ENCODE measurements around the gene WBP2NL. TPM values are rescaled to one million over a fixed set of nuclear protein-coding genes. Genes with fewer than 3 reads are reported as not detected.
"Not testable (repeated sequence)": the region's sequence is repeated elsewhere in the genome, so short reads cannot be mapped to it uniquely, and the experiment has no call there.

WBP2NL gene, protein sequence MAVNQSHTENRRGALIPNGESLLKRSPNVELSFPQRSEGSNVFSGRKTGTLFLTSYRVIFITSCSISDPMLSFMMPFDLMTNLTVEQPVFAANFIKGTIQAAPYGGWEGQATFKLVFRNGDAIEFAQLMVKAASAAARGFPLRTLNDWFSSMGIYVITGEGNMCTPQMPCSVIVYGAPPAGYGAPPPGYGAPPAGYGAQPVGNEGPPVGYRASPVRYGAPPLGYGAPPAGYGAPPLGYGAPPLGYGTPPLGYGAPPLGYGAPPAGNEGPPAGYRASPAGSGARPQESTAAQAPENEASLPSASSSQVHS
- polyA plus RNA-seq (2011; rRNA removed) (0.17 and 0.22 TPM in 2 replicates), polyA minus RNA-seq (2011; rRNA and poly(A)+ RNA removed) (0.24 and 0.26 TPM in 2 replicates)

DNA sequence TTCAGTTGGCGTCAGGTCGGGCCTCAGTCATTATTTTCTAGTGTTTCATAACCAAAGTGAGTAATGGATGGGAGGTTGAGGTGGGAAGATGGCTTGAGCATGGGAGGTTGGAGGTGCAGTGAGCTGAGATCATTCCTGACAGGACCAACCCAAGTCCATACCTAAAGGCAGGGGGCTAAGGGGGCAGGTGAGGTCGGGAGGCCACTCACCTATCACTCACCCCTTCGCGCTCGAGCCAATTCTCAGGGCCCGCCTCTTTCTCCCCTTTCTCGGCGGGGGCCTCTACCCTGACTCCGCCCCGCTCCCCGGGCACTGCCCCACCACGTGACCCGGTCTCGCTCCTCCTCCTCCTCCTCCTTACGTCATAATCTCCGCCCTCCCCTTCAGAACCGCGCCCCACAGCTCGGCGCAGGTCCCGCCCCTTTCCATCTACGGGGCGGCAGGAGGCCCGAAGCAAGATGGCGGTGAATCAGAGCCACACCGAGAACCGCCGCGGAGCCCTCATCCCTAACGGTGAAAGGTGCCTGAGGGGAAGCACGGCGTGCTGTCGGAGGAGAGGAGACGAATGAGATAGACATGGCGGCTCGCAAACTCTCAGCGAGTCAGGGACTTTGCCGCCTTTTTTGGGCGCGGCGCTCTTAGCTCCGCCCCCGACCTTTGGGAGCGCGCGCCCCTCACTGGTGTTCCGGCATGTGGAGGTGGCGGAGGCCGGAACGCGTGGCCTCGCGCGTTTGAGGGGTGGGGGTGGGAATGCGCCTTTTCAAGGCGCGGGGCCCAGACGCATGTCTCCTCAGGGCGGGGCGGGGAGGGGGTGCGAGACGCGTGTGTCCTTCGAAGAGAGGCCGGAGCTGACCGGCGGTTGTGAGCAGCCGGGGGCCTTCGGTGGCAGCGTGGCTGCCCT lies at the start of gene WBP2NL:
Gene WBP2NL, plus strand, starts transcription at position 428 of the 901 bp plus-strand sequence. Its CDS starts 31 bp downstream, at position 459.
- H3K4me3 ChIP-seq (ENCODE audit: low read depth, low read length), result peak within 1 kb of the TSS; percentile 55
- TF ChIP-seq, protein P1, sequence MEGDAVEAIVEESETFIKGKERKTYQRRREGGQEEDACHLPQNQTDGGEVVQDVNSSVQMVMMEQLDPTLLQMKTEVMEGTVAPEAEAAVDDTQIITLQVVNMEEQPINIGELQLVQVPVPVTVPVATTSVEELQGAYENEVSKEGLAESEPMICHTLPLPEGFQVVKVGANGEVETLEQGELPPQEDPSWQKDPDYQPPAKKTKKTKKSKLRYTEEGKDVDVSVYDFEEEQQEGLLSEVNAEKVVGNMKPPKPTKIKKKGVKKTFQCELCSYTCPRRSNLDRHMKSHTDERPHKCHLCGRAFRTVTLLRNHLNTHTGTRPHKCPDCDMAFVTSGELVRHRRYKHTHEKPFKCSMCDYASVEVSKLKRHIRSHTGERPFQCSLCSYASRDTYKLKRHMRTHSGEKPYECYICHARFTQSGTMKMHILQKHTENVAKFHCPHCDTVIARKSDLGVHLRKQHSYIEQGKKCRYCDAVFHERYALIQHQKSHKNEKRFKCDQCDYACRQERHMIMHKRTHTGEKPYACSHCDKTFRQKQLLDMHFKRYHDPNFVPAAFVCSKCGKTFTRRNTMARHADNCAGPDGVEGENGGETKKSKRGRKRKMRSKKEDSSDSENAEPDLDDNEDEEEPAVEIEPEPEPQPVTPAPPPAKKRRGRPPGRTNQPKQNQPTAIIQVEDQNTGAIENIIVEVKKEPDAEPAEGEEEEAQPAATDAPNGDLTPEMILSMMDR (IDR thresholded peaks at IDR 0.05; ENCODE audit: insufficient read depth, low read depth, low read length), result no peak
- CTCF ChIA-PET, result no interaction called here
- POLR2A ChIA-PET, result no interaction called here
- H3K27me3 ChIP-seq (ENCODE audit: control insufficient read depth, insufficient read depth, low read length), result peaks cover 2% of the 10 kb centered on the region
- DNase-seq (ENCODE audit: low read depth), result peak; percentile 24
- no peaks in the 10 kb centered on the region for H3K36me3 ChIP-seq (ENCODE audit: control insufficient read depth, insufficient read depth, low read length)

GRCh38 chr22:41948928-41949296 lies 49.7 kb upstream of the WBP2NL start:
- CTCF ChIA-PET, result interaction anchor here (1.0 to 2.2 kb wide), 2 partner anchors 11 to 18 kb away, joined by 3 to 5 read pairs; no protein-coding TSS in a partner anchor
- POLR2A ChIA-PET; DNase-seq (ENCODE audit: low read depth); H3K4me3 ChIP-seq (ENCODE audit: low read depth, low read length); H3K27me3 ChIP-seq (ENCODE audit: control insufficient read depth, insufficient read depth, low read length); H3K36me3 ChIP-seq (ENCODE audit: control insufficient read depth, insufficient read depth, low read length): not testable (repeated sequence)

DNA sequence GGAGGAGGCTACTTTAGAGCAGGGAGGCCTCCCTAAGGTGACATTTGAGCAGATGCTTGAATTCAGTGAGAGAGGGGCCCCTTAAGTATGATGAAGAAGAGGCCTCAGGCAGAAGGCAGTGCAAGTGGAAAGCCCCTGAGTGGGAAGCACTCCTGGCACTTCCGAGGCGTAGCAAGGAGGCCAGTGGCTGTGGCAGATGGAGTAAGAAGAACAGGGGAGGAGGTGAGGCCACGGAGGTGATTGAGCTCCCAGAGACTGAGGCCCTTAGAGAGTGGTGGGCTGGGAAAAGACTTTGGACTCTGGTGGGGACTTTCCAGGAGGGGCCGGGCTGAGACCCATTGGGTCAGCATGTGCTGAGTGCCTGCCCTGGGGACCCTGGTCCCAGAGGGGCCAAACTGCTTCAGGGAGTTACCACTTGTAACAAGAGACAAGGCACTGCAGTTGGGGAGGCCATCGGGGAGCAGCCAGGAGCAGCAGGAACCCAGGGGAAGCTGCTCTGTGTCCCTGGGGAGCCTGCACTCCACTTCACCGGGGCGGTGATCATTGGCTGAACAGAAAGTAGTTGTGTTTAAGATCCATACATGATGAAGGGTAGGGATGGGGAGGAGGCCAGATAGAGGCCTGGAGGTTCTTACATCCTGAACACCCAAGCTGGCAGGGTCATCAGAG lies 49.2 kb upstream of the WBP2NL start:
- CTCF ChIA-PET, result interaction anchor here (0.8 to 2.2 kb wide), 5 partner anchors 8 to 20 kb away, joined by 3 to 5 read pairs (median 4); partner anchors contain the start of gene SEPTIN3
- Histone ChIP-seq H3K4me3 (ENCODE audit: low read depth, low read length) (no peak overlapping the region), H3K36me3 (ENCODE audit: control insufficient read depth, insufficient read depth, low read length) (no peaks in the 10 kb centered on the region), H3K27me3 (ENCODE audit: control insufficient read depth, insufficient read depth, low read length) (no peaks in the 10 kb centered on the region)
- no peak for DNase-seq (ENCODE audit: low read depth)
- TF ChIP-seq, protein P1 (IDR thresholded peaks at IDR 0.05; ENCODE audit: insufficient read depth, low read depth, low read length), result no peak
- POLR2A ChIA-PET, result no interaction called here

DNA sequence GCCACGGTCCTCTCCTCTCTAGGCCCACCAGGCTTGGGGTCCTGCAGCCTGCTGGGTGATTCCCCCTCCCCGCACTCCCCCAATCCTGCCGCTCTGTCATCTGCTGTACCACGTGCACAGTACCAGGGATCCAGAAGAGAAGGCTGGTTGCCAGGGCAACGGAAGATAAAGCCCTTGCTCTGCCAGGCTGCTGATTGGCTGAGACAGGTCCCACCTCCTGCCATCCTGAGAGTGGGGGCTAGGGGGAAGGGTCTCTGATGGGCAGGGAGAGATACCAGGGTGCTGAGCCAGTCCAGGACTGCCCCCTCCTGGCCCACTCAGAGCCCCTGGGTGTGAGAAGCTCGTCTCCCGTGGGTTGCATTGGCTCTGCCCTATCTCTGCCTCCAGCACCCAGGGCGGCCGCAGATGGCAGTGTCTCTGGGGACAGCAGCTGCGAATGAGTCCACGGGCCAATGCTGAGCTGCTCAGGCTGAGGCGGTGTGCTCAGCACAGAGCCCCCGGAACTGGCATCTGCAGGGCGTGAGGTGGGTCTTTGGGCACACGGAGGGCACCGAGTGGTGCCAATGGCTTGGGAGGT lies 46.6 kb upstream of the WBP2NL start, which contains the start of gene SMIM45:
Gene SMIM45, plus strand, starts transcription at position 253 of the 577 bp plus-strand sequence.
- no peak within 1 kb of the TSS for H3K4me3 ChIP-seq (ENCODE audit: low read depth, low read length)
- POLR2A ChIA-PET, result no interaction called here
- H3K36me3 ChIP-seq (ENCODE audit: control insufficient read depth, insufficient read depth, low read length), result no peaks in the 10 kb centered on the region
- TF ChIP-seq, protein P1 (IDR thresholded peaks at IDR 0.05; ENCODE audit: insufficient read depth, low read depth, low read length), result no peak
- no peaks in the 10 kb centered on the region for H3K27me3 ChIP-seq (ENCODE audit: control insufficient read depth, insufficient read depth, low read length)
- CTCF ChIA-PET, result interaction anchor here (0.9 to 2.7 kb wide), 2 partner anchors 11 to 492 kb away, joined by 3 to 10 read pairs; no protein-coding TSS in a partner anchor
- no peak for DNase-seq (ENCODE audit: low read depth)

DNA sequence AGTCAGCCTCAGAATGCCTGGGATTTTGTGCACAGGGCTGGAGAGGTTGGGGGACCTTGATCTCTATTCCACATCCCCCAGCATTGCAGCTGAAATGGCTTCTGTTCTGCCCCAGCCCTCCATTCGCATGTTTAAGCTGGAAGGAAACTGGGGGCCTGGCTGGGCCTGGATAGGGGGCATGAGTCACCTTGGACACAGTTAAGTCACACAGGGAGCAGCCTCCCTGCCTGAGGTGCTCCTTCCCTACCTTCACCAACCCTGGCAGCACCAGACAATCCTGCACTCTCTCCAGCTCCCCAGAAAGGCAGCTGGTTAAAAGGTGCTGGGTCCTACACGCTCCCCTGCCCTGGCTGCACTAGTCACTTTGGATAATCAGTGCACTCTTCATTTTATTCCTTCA lies 45.9 kb upstream of the WBP2NL start:
- Histone ChIP-seq H3K4me3 (ENCODE audit: low read depth, low read length) (no peak overlapping the region), H3K27me3 (ENCODE audit: control insufficient read depth, insufficient read depth, low read length) (no peaks in the 10 kb centered on the region), H3K36me3 (ENCODE audit: control insufficient read depth, insufficient read depth, low read length) (no peaks in the 10 kb centered on the region)
- no peak for DNase-seq (ENCODE audit: low read depth)
- POLR2A ChIA-PET, result no interaction called here
- CTCF ChIA-PET, result interaction anchor here (0.9 to 2.7 kb wide), 2 partner anchors 12 to 492 kb away, joined by 3 to 10 read pairs; no protein-coding TSS in a partner anchor
- TF ChIP-seq, protein P1 (IDR thresholded peaks at IDR 0.05; ENCODE audit: insufficient read depth, low read depth, low read length), result no peak

All from BJ (cell line).